IPS-11a (cell line): ENCODE results near the gene ARHGAP6.
A peak's percentile ranks its signal among the peaks of the same experiment; 100 is the strongest.

Experiments used
- H3K4me3 ChIP-seq: one replicate; pipeline ENCODE4 v1.5.1; 2013; ENCODE audit warnings: low read depth, low read length, control low read depth

ARHGAP6 gene, protein sequence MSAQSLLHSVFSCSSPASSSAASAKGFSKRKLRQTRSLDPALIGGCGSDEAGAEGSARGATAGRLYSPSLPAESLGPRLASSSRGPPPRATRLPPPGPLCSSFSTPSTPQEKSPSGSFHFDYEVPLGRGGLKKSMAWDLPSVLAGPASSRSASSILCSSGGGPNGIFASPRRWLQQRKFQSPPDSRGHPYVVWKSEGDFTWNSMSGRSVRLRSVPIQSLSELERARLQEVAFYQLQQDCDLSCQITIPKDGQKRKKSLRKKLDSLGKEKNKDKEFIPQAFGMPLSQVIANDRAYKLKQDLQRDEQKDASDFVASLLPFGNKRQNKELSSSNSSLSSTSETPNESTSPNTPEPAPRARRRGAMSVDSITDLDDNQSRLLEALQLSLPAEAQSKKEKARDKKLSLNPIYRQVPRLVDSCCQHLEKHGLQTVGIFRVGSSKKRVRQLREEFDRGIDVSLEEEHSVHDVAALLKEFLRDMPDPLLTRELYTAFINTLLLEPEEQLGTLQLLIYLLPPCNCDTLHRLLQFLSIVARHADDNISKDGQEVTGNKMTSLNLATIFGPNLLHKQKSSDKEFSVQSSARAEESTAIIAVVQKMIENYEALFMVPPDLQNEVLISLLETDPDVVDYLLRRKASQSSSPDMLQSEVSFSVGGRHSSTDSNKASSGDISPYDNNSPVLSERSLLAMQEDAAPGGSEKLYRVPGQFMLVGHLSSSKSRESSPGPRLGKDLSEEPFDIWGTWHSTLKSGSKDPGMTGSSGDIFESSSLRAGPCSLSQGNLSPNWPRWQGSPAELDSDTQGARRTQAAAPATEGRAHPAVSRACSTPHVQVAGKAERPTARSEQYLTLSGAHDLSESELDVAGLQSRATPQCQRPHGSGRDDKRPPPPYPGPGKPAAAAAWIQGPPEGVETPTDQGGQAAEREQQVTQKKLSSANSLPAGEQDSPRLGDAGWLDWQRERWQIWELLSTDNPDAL (N-terminal part only)

DNA sequence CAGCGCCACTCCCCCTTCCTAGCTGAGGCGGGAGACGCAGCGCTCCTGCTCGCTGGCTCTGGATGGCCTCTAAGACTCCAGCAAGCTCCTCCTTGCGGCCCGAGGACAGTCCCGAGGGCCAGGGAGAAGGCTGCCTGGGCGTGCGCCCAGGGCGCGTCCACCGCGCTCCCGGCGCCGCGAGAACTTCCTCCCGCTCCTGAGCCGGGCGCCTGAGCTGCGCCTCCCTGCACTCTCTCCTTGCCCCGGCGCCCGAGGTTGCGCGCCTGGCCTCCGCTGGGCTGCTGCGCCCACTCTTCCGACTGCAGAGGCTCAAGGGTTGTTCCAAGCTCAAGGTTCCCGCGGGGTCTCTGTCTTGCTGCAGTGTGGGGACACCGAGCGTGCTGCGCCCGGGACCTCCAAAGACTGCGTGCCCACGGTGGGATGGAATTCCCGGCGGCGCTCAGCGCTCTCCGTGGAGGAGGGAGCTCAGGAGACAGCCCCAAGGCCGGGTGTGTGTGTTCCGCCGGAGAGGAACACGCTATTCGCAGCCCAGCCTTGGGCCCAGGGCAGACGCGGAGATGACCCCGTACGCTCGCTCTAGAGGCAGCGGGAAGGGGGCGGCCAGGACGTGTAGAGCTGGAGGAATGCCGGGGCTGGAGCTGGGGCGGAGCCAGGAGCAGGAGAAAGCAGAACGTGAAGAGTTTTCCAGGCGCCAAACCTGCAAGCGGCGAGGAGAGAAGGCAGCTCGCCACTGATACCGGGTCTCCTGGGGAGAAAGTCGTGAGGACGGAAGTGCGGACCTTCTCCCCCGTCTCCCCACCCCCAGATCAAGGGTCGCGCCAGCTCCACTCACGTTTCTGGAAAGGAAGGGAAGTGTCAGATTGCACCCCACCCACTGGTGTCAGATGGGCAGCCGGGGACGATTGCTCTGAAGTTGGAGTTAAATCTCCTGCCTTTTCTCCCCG is at the start of gene ARHGAP6:
Gene ARHGAP6, minus strand, starts transcription at position 753 of the 944 bp plus-strand sequence. CDS start 1,092 bp downstream, outside the sequence.
- peak within 1 kb of the TSS; percentile 43 for H3K4me3 ChIP-seq

GRCh38 chrX:11704725-11705495 is 39.2 kb upstream of the ARHGAP6 start:
- H3K4me3 ChIP-seq: no peak overlapping the region

DNA sequence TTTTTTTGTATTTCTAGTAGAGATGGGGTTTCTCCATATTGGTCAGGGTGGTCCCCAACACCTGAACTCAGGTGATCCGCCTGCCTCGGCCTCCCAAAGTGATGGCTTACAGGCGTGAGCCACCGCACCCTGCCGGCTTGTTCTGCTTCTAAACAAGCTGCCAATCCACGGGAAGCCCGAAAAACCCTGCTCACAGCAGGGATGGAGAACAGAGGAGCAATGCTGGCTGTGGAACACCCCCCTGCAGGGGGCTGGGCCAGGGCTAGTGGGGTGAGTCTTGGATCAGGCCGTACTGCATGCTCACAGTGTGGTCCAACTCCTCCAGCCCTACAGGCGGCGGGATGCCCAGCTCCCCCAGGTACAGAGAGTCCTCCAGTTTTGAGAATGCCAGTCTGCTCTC is 38.1 kb upstream of the ARHGAP6 start:
- no peak overlapping the region for H3K4me3 ChIP-seq

DNA sequence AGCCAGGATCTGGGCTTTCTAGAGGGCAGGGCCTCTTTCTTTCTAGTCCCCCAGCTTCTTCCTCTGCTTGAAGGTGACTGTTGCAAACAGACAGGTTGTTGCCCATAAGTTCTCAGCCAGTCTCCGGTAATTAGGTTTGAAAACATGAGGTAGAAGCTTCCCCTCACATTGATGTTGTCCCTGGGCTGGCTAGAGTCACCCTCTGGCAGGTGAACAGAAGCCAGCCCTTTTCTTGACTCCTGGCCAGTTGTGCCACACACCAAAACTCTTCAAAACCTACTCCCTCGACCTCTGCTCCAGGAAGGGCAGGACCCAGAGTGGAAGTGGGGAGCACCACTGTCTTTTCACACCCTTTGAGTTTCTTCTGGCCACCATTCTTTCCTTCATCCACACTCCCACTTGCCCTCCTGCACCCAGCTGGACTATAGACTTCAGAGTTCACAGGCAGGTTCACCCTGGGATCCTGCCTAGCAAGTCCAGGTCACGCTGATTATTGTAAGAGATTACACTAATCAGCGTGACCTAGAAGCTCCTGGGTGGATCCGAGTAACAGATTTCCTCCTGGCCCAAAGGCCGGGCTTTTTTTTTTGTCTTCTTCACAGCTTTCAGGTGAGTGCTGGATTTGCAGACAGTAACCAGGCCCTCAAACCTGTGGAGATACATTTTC is 37.4 kb upstream of the ARHGAP6 start:
- H3K4me3 ChIP-seq: no peak overlapping the region

GRCh38 chrX:11702420-11702819 is 36.7 kb upstream of the ARHGAP6 start:
- no peak overlapping the region for H3K4me3 ChIP-seq

DNA sequence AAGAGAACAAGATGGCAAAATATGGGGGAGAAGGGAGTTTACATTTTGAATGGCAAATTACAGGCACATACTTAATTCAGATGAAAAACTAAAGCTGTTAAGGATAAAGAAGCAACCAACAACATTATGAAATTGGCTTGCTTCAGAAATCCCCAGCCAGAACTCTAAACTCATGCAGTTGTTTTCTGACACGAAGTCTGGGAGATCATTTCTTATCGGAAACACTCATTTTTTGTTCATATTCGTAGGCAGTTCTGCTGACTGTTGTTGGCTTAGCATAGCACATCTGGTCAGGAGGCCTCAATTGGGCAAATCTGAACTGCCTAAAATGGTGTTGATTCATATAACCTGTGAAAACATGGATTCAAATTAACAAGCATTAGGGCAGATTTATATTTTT is 33.0 kb upstream of the ARHGAP6 start:
- H3K4me3 ChIP-seq: no peak overlapping the region

DNA sequence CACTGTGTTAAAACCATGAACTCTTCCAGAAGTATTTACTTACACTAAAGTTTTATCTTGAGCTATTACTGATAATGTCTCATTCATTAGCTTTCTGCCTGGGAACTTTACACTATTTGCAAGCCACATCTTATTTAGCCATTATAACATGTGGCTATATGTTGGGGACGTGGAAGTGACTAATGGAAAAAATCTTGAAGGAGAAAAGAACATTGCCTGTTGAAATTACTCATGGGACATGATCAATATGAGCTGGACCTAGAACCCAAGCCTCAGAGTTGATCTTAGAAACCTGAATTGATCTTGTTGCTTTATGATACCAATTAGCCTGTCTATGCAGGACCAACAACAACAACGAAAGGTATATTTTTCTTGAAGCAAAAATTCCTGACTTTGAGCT is 22.5 kb upstream of the ARHGAP6 start:
- H3K4me3 ChIP-seq: no peak overlapping the region

- no peak overlapping the region for H3K4me3 ChIP-seq
Observed at GRCh38 chrX:11687157-11687556, 21.4 kb upstream of the ARHGAP6 start.

DNA sequence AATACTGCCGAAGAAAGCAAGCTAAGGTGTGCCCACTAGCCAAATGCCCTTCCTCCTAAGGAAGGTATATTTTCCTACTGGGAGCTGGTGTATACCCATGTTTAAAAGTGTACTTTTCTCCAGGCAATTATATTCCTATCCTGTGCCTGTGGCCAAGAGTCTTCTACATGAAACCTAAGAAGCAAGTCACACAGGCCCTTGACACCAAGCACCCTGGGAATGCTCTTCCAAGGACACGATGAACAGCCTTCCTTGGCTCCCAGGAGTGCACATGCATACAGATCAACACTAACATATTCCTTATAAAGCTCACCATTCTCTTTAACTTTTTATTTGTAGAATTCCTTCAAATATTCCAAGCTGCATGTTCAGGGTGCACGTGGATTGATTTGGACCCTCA is 17.3 kb upstream of the ARHGAP6 start:
- H3K4me3 ChIP-seq: no peak overlapping the region

GRCh38 chrX:11678158-11678557 is 12.4 kb upstream of the ARHGAP6 start:
- H3K4me3 ChIP-seq: no peak overlapping the region

DNA sequence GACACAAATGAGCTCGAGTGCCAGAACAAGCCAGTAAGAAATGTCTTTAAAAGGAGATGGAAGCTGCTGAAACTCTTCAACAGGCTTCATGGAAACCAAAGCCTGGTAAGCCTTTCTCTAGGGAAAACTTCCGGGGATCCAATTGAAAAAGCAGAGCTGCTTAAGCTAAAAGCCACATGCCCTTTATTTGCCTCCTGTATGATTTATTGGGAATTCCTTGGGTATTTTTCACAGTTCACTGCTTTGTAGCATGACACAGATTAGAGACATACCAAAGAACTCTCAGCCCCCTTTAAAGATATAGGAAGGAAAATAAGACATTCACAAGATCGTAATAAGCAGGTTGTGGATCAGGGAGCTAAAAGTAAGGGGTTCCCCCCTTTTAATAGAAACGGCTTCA is 6.5 kb upstream of the ARHGAP6 start:
- H3K4me3 ChIP-seq: no peak overlapping the region

DNA sequence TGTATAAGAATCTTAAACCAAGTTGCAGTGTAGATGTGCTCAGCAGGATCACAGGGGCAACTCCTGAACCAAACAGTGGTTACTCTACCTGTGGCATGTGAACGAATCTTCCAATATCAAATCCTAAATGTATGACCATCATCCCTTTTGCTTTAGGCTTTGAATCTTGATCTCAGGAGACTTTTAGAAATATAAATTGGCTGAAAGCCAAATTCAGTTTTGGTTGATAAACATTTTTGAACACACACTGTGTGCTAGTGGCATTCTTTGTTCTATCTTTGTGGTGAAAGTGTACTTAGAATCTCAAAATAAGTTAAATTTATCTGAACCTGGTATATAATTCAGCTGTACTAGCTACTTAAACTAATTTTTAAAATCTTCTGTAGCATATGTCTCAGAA is 4.6 kb upstream of the ARHGAP6 start:
- no peak overlapping the region for H3K4me3 ChIP-seq

DNA sequence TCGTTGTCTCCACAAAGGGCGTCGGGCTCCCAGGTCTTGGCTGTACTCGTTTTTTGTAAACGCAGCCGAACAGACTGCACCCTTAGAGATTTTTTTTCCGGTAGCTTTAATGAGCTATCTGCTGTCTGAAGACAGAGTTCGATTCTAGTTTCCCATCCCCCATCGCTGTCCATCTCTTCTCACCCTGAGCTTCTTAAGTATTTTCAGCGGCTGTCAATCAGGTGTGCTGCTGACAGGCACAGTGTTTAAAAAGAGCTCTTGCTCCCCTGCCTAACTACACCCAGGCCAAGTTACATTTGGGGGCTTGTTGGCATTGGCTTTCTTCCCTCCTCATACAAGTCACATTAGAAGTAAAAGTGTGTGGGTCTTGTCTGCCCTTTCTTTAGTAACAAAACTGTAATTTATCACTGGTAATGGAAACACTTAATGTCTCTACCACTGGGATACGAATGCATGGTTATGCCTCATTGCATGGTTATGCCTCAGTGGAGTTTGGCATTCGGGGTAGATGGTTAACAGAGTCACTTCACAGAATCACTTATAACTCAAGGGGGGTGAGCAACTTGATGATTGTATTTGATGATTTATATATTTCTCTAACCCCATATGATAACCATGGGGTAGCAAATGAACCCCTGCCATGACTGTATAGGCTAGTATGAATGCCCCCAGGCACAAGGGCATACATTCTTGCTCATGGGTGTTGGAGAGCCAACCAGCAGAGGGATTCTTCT is 1.4 kb upstream of the ARHGAP6 start:
- no peak overlapping the region for H3K4me3 ChIP-seq

DNA sequence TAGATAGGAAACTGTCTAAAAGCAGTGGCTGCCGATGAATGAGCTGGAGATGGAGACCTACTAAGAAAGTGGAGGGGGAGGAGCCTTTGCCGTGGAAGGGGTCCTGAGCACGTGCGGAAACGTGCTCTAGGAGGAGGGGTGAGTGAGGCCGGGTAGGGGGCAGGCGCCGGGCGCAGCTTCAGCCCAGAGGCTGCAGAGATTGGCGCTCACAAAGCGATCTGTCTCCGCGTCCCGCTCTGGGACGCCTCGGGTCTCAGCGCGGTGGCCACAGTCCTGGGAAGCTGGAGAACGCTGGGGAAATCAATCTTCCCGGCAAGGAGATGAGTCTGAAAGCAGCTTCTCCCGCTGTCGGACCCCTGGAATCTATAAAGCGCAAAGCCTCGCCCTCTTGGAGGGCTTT is 444 bp upstream of the ARHGAP6 start:
- H3K4me3 ChIP-seq: no peak overlapping the region

- peak overlapping the region; percentile 43 for H3K4me3 ChIP-seq
Observed at GRCh38 chrX:11664211-11665167, 1.2 kb downstream of the ARHGAP6 start.

DNA sequence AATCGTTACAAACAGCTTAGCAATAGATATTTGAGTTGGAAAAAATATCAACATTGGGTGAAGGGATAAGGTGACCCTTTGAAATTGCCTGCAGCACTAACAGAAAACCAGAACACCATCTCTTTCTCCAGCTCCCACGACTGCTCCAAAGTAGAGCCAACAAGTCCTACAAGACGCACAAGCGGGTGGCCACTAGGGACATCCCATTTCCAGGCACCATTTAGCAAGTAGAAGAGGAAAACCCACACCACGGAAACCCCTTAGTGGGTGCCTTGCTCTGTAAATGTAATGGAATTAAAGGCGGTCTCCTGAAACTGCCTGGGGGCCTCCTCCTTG is 1.9 kb downstream of the ARHGAP6 start:
- peak overlapping the region; percentile 4 for H3K4me3 ChIP-seq

DNA sequence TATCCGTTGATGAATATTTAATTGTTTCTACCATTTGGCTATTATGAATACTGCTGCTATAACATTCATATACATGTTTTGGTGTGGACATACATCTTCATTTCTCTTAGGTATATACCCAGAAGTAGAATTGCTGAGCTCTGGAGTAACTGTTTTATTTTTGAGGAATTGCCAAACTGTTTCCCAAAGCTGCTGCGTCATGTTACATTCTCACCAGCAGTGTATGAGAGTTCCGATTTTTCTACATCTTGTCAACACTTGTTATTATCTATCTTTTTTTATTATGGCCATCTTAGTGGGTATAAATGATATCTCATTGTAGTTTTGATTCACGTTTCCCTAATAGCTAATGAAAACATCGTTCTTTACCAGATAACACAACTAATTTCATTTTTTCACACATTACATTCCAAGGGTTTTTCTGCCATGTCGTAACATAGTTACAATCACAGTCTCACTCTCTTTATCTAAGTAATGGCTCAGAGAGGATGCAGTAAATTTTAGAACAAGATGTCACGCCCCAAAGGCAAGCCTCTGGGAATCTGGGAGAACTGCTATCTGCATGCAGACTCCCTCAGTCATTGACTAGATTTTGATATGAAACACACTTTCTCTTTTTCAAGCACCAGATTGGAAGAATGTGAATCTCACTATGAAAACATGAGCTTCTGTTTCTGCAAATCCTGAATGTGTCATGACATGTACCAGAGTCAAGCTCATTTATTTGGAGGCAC is 10.3 kb downstream of the ARHGAP6 start:
- H3K4me3 ChIP-seq: no peak overlapping the region
